Kasumi-1 (cell line): ENCODE measurements around the gene HNRNPL.
"Not testable (repeated sequence)": the region's sequence is repeated elsewhere in the genome, so short reads cannot be mapped to it uniquely, and the experiment has no call there.

Source experiments
- DNase-seq, 2 experiments: peaks; one replicate each; lab custom pipeline; 2025; lab: John Stamatoyannopoulos, UW

Gene HNRNPL

GRCh38 chr19:38869836-38870607 lies 20.2 kb upstream of the HNRNPL start:
- DNase-seq, result peak; percentile 45 to 47

DNA sequence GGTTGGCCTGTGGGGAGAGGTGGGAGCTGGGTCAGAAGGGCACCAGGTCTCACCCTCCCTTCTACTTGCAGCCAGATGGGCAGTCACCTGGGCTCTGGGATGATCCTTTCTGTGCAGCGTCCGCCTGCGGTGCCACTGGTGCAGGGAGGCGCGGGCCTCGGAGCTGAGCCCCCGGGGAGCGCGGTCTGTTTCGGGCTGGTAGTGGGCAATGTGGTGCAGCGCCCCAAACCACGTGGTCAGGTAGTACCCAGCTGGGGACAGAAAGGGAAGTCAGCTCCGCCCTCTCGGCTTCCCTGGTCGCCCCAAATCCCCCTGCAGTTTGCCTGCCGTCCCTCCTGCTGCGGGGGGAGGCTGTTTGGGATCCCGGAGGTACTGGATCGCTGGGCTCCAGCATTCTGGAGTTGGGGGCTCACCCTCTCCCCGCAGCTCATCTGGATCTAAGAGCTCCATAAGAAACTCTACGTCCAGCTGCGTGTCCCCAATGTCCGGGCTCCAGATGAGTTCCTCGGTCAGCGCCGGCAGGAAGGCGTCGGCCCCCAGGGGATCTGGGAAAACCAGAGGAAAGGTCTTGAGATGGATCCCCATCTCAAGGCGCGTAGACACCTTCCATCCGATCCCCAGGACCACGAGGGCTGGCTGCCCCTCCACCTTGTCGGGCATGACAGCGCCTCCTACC lies 19.5 kb upstream of the HNRNPL start:
- DNase-seq, result peak in 1 of 2 experiments; percentile 12

- no peak for DNase-seq
Measured at GRCh38 chr19:38868551-38868950, 18.8 kb upstream of the HNRNPL start.

- no peak for DNase-seq
Measured at GRCh38 chr19:38867171-38867780, 17.5 kb upstream of the HNRNPL start.

- no peak for DNase-seq
Measured at GRCh38 chr19:38862321-38863059, 12.7 kb upstream of the HNRNPL start.

DNA sequence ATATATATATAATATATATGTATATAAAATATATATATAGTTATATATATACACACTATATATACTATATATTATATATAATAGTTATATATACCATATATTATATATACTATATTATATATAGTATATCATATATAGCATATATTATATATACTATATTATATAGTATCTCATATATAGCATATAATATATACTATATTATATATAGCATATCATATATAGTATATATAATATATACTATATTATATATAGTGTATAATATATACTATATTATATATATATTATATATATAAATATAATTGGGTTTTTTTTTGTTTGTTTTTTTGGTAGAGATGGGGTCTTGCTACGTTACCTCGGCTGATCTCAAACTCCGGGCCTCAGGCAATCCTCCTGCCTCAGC lies 11.6 kb upstream of the HNRNPL start:
- no peak for DNase-seq

GRCh38 chr19:38859631-38860204 lies 9.9 kb upstream of the HNRNPL start:
- not testable (repeated sequence) for DNase-seq

DNA sequence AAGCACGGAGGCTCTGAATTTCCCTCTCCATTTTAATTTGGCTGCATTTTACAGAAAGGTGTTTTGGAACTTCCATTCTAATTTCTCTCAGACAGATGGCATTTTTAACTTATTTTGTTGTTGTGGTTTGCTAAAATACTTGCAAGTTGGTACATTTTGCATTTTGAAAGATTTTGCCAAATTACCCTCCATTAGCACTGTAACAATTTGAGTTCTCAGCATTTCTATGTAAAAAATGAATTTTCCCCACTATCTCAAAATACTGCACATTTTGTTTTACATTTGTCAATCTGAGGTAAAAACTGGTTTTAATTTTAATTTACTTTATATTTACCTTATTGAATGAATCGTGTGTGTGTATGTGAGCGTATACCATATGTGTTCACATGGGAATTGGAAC lies 7.0 kb upstream of the HNRNPL start:
- no peak for DNase-seq

- not testable (repeated sequence) for DNase-seq
Measured at GRCh38 chr19:38855751-38856150, 6.0 kb upstream of the HNRNPL start.

DNA sequence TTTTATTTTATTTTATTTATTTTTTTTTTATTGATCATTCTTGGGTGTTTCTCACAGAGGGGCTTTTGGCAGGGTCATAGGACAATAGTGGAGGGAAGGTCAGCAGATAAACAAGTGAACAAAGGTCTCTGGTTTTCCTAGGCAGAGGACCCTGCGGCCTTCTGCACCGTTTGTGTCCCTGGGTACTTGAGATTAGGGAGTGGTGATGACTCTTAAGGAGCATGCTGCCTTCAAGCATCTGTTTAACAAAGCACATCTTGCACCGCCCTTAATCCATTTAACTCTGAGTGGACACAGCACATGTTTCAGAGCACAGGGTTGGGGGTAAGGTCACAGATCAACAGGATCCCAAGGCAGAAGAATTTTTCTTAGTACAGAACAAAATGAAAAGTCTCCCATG lies 5.2 kb upstream of the HNRNPL start:
- not testable (repeated sequence) for DNase-seq

GRCh38 chr19:38853214-38853613 lies 3.4 kb upstream of the HNRNPL start:
- no peak for DNase-seq

DNA sequence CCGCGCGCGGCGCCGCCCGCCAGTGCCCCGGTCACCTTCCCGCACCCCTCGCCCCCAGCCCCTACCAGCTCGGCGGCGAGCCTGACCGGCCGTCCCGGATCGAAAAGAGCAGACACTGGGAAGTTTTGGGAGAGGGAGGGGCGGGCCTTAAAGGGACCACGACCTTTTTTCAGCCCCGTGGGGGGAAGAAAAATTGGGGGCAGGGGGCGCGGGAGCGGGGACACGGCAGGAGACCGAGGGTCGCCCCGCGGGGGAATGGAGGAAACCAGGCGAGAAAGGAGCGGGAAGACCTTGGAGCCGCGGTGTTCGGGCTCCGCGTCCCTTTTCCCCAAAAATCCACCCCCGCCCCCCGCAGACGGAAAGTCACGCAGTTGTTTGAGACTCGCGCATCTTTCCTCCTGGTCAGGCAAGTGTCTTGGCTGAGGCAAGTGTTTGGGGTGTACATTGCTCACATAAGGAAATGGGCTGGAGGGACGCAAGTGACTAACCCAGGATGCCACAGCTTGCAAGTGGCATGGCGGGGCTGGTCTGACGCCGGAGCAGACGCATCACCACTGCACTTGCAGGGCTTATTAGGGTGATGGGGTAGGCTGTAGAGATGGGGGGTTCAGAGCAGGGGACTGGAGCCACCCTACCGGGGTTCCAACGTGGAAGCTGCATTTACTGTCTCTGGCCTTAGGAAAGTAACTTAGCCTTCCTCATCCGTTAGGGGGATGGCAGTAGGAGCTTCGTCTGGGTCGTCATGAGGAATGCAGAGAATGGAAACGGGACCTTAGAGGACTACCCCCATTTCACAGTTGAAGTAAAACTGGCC lies 2.7 kb upstream of the HNRNPL start:
- peak; percentile 48 to 56 for DNase-seq

DNA sequence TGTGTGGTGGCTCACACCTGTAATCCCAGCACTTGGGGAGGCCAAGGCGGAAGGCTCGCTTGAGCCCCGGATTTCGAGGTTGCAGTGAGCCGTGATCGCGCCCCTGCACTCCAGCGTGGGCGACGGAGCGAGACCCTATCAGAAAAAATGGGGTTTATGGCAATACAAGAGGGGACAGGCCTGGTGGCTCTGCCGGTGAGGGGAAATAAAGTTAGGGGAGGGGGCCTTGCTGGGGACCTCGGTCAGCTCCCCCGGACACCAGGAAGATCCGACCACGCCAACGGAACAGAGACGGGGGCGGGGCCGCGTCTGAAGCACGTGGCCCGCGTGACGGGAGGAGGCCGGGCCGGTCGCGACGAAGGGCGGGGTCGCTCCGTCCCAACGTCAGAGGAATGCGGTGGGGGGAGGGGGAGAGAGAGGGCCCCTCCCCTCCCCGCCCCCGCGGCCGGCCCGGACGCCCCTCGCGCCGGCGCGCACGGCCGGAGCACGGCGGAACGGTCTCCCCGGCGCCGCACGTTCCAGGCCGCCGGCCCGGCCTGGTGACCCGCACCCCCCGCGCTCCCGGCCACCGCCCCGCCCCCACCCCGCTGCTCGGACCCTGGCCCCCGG lies 1.9 kb upstream of the HNRNPL start:
- DNase-seq, result peak; percentile 89 to 91

GRCh38 chr19:38850976-38851621 lies 1.3 kb upstream of the HNRNPL start:
- DNase-seq, result no peak

GRCh38 chr19:38850436-38850975 lies 720 bp upstream of the HNRNPL start:
- no peak for DNase-seq

GRCh38 chr19:38849147-38849859 lies 483 bp downstream of the HNRNPL start:
- DNase-seq, result peak; percentile 88 to 94

GRCh38 chr19:38848299-38849146 lies 1.3 kb downstream of the HNRNPL start:
- DNase-seq, result no peak

- DNase-seq, result no peak
Measured at GRCh38 chr19:38846097-38846496, 3.7 kb downstream of the HNRNPL start.
